Activated CD4-positive, alpha-beta T cell treated with anti-CD3 and anti-CD28 coated beads, Interleukin-2, amount 10 ng/mL, durations not matched to agents 24 days and 14 days (primary cell): ENCODE results near the gene ARV1. TPM values are rescaled to one million over a fixed set of nuclear protein-coding genes. Genes with fewer than 3 reads are reported as not detected.
"Not testable (repeated sequence)": the region's sequence is repeated elsewhere in the genome, so short reads cannot be mapped to it uniquely, and the experiment has no call there.

Experiments
- DNase-seq: peaks from one replicate; pipeline ENCODE4 v3.0.0; 2022
- H3K27ac Mint-ChIP-seq: one replicate; pipeline ENCODE4 v1.8.0; 2022; ENCODE audit warnings: mild to moderate bottlenecking, mixed read lengths
- H3K27me3 Mint-ChIP-seq: one replicate; pipeline ENCODE4 v1.8.0; 2022; ENCODE audit warnings: mixed read lengths
- H3K36me3 Mint-ChIP-seq: one replicate; pipeline ENCODE4 v1.8.0; 2022; ENCODE audit warnings: low read depth, mild to moderate bottlenecking, mixed read lengths
- H3K4me1 Mint-ChIP-seq: one replicate; pipeline ENCODE4 v1.8.0; 2021; ENCODE audit warnings: mixed read lengths
- H3K4me3 Mint-ChIP-seq: one replicate; pipeline ENCODE4 v1.8.0; 2022; ENCODE audit warnings: mild to moderate bottlenecking, moderate library complexity, mixed read lengths
- H3K9me3 Mint-ChIP-seq: one replicate; pipeline ENCODE4 v1.8.0; 2021; ENCODE audit warnings: mixed read lengths
- intact Hi-C: fragments of 100-400 bp; cut with micrococcal nuclease; formaldehyde crosslinking; loops from one replicate; pipeline ENCODE4 v1.15.1; 2023
- total RNA-seq: library from RNA; stranded (reverse); gene quantifications from 2 replicates; pipeline ENCODE4 v1.2.3, GENCODE V29; 2022

The ARV1 gene
- total RNA-seq, 1 donor from 2014 or later, result 15.2 TPM

DNA sequence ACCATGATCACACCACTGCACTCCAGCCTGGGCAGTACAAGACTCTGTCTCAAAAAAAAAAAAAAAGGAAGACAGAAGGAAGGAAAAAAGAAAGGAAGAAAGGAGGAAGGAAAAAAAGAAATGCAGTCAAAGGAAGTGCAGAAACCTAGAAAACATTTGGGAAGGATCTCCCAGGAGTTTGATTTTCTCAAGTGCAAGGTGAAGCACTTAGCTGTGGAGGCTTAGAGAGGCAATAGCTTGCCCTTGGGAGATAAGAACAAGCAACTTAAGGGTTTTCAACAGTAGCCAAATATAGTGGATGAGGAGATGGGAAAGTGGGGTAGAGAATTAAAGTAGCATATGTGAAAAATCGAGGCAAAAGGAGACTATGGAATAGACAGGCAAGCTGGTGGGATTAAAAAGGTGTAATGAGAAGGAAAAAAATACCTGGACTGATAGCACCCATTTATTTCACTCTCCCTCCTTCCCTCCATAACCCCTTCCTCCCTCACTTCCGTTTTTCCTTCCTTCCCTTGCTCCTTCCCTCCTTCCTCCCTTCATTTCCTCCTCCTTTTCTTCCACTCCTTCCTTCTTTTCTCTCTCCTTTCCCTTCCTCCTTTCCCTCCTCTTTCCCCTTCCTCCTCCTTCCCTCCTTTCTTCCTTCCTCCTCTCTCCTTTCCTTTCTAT lies 68.0 kb downstream of the ARV1 start:
- H3K4me1 Mint-ChIP-seq, result peaks cover 5% of the 10 kb centered on the region
- DNase-seq, result no peak
- H3K27me3 Mint-ChIP-seq, result peaks cover 59% of the 10 kb centered on the region
- no peaks in the 10 kb centered on the region for H3K36me3 Mint-ChIP-seq
- intact Hi-C loops, result loop anchor here (10.0 kb wide), 1 partner anchor 402 kb away; the partner anchor contains the start of gene COG2
- peaks cover 6% of the 10 kb centered on the region for H3K9me3 Mint-ChIP-seq
- H3K27ac Mint-ChIP-seq, result no peak overlapping the region
- H3K4me3 Mint-ChIP-seq, result no peak overlapping the region

DNA sequence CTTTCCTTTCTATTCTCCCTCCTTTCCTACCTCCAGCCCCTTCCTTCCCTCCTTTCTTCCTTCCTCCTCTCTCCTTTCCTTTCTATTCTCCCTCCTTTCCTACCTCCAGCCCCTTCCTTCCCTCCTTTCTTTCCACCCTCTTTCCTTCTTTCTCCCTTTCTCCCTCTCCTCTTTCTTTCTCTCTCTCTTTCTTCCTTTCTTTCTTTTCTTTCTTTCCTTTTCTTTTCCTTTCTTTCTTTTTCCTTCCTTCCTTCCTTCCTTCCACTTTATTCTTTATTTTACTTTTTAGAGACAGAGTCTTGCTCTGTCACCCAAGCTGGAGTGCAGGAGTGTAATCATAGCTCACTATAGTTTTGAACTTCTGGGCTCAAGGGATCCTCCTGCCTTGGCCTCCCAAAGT lies 68.6 kb downstream of the ARV1 start:
- not testable (repeated sequence) for H3K36me3 Mint-ChIP-seq, DNase-seq, H3K4me1 Mint-ChIP-seq, H3K9me3 Mint-ChIP-seq, H3K27ac Mint-ChIP-seq, H3K4me3 Mint-ChIP-seq
- intact Hi-C loops, result loop anchor here (10.0 kb wide), 1 partner anchor 403 kb away; the partner anchor contains the start of gene COG2
- peaks cover 54% of the 10 kb centered on the region for H3K27me3 Mint-ChIP-seq

DNA sequence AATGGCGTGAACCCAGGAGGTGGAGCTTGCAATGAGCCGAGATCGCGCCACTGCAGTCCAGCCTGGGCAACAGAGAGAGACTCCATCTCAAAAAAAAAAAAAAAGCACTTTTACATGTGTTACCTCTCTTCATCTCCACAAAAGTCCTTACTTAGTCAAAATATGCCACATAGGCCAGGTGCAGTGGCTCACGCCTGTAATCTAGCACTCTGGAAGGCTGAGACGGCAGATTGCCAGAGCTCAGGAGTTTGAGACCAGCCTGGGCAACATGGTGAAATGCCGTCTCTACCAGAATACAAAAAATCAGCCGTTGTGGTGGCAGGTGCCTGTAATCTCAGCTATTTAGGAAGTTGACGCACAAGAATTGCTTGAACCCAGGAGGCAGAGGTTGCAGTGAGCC lies 69.5 kb downstream of the ARV1 start:
- H3K9me3 Mint-ChIP-seq, H3K36me3 Mint-ChIP-seq, DNase-seq, H3K4me3 Mint-ChIP-seq, H3K27ac Mint-ChIP-seq: not testable (repeated sequence)
- intact Hi-C loops, result loop anchor here (10.0 kb wide), 1 partner anchor 404 kb away; the partner anchor contains the start of gene COG2
- H3K4me1 Mint-ChIP-seq, result peaks cover 11% of the 10 kb centered on the region
- H3K27me3 Mint-ChIP-seq, result peaks cover 46% of the 10 kb centered on the region

DNA sequence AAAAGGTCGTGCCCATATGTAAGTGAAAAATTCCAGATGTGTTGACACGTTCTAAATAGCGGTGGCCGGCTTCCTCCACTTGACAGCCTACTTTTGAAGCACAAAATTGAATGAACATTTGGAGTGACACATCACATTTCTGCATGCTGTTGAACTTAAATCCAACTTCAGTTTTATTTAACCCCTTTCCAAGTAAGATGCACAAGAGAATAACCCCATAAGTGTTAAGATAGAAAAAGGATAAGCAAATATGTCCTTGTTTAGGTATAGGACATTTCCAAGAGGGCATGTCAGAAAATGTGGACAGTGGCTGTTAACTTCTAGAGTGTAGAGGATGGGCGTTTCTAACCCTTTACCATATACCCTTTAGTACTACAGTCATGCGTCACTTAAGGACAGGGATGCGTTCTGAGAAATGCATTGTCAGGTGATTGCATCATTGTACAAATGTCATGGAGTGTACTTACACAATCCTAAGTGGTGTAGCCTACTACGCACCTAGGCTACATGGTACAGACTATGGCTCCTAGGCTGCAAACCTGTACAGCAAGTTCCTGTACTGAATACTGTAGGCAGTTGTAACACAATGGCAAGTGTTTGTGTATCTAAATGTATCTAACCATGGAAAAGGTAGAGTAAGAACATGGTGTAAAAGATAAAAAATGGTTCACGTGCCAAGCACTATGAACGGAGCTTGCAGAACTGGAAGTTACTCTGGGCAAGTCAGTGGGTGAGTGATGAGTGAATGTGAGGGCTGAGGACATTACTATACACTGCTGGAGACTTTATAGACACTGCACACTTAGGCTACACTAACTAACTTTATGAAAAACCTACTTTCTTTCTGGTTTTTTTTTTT lies 70.5 kb downstream of the ARV1 start:
- no peak overlapping the region for H3K4me3 Mint-ChIP-seq
- H3K36me3 Mint-ChIP-seq, result no peaks in the 10 kb centered on the region
- no peak overlapping the region for H3K27ac Mint-ChIP-seq
- peaks cover 42% of the 10 kb centered on the region for H3K27me3 Mint-ChIP-seq
- intact Hi-C loops, result loop anchor here (10.0 kb wide), 1 partner anchor 405 kb away; the partner anchor contains the start of gene COG2
- H3K9me3 Mint-ChIP-seq, result peaks cover 6% of the 10 kb centered on the region
- peaks cover 19% of the 10 kb centered on the region for H3K4me1 Mint-ChIP-seq
- DNase-seq, result no peak

Other genes with a start within 250 kb of the ARV1 start
- not detected in 2 replicates for gene CAPN9, start 231.7 kb upstream of the ARV1 start, total RNA-seq
- 12.4 and 13.7 TPM in 2 replicates for gene C1orf198, start 110.6 kb upstream of the ARV1 start, total RNA-seq
- 22.7 and 23.8 TPM in 2 replicates for gene TTC13, start 233 bp upstream of the ARV1 start, total RNA-seq
- gene FAM89A, start 61.2 kb downstream of the ARV1 start, total RNA-seq, result 20.2 and 20.3 TPM in 2 replicates
- not detected in 2 replicates for gene TRIM67, start 183.0 kb downstream of the ARV1 start, total RNA-seq